GM19035 (cell line): ENCODE results near the gene SKOR1.

Source experiments
- ATAC-seq: cut with Tn5 transposase; IDR thresholded peaks from one replicate; pipeline ENCODE4 v1.9.1; 2021; ENCODE audit not compliant: unreplicated experiment

Gene SKOR1

DNA sequence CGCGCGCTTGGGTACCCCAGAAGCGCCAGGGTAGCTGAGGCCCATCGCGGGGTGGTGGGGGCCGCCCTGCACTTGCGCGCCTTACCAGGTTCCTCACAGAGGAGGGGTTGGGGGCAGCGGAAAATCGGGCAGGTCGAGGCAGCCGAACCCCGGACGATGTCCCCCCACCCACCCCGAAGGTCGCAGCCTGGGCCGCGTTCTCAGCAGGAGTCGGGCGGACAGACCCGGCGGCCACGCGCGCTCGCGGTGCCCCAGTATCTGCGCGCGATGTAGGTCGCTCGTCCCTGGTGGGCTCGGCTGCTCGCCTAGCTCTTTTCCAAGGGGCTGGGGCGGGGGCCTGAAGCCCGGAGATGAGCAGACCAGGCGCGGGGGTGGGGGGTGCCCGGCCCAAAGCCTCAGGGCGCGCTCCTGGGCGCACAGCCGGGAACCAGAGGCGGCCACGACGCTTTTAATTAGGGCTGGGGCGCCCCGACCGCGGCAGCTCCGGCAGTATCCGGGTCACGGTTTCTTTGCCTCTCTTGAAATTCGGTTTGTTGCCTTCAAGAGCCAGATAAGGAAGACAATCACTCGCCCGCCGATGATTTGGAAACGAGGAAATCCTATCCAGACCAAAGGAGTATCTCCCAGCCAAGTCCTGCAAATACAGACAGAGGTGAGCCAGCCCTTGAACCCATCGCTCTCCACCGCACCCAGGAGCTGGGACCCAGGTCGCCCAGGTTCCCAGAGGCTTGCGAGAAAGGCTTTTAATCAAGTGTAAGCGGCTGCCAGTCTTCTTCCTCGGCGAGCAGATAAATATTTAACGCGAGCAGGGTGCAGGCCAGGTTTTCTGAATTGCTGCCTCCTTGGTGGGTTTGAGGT lies 4.6 kb downstream of the SKOR1 start:
- no peak for ATAC-seq

DNA sequence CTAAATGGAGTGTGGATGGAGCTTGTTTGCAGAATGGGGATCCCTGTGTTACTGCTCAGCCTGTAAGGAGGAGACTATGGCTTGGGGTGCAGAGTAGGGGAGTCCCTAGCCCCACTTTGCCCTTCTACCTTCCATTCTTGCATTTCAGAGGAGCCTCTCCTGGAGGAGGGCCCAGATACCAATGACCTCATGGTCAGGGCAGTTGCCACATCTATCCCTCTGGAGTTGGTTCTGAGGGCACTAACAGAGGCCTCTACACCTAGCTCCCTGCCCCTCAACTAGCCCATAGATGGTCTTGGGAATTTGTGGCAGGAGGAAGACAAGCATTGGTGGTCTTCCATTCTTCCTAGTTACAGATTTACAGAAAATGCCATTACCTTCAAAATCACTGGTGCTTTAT lies 6.1 kb downstream of the SKOR1 start:
- no peak for ATAC-seq

DNA sequence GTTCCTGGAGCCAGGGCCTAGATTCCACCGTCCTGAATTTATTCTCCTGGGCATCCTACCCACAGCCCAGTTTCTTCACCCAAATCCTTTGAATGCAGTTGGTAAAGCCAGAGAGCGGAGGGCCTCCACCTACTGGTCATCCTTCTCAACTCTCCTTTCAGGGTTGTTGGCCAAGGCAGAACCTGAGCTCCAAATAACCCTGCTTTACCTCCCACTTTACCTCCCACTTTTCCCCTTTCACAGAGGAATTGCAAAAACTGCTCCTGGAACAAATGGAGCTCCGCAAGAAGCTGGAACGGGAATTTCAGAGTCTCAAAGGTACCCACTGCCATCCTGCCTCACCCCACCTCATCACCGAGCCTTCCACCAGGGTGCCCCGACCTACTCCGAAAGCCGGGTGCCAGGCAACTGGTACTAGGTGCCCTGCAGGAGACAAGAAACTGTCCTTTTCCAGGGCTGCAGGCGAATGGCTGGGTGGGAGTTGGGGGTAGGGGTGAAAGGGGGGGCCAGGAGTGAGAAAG lies 6.8 kb downstream of the SKOR1 start:
- ATAC-seq: no peak

DNA sequence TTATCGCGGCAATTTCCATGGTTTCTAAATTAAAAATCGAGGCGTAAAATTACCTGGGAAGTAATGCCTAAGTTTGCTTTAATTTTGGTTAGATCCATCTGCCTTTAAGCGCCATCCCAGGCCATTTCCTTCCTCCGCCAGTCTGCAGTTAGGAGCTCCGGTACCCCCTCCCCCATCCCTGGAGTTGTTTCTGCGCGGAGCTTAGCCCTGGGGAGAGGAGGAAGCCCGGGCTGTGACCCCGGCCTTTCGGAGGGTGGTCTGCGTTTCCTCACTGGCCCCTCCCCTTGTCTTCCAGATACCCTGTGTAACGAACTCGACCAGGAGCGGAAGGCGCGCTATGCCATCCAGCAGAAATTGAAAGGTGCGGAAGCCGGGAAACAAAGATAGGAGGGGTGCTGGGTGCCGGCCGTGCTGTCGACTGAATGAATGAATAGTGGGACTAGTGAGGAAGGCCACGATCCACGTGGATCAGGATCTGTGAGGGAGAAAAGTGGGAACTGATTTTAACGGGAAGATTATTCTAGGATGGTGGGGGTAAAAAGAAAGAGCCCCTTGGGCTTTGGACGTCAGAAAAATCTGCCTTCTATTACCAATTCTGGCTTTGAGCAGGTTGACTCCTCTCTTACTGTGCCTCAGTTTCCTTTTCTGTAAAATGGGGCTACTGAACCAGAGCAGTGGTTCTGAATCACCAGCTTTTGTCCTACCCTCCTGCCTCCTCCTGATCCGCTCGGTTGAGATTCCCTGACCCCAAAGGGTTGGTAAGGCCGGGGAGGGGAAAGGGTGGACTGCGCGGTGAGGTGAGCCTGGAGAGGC lies 7.8 kb downstream of the SKOR1 start:
- no peak for ATAC-seq

DNA sequence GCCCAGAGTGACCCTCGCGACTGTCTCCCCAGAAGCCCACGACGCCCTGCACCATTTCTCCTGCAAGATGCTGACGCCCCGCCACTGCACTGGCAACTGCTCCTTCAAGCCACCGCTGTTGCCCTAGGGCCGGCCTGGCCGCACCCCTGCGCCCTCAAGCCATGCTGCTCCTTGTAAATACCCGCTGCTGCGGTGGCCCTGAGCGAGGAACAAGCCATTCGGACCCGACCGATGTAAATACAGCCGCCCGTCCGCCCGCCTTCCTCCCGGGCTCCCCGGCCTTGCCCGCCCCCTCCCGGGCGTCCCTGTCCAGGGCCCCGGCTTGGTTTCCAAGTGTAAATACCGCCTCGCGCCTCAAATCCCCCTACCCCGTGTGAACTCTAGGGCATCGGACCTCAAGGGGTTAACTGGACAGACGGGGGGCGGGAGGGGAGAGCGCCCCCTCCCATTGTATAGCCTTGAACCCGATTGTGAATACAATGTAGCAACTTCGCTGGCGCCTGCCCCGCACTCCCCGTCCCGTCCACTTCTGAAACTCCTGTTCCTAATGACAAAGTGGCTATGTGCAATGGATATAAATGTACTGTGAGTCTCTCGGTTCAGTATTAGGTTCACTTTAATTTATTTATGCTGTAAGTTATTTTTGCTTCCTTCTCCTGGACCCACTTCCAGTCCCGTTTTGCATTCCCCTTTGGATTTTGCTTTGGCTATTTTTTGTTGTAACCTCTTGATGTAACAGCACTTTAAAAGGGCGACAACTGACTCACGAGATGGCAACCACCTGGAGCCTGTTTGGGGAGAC lies 8.6 kb downstream of the SKOR1 start:
- no peak for ATAC-seq

DNA sequence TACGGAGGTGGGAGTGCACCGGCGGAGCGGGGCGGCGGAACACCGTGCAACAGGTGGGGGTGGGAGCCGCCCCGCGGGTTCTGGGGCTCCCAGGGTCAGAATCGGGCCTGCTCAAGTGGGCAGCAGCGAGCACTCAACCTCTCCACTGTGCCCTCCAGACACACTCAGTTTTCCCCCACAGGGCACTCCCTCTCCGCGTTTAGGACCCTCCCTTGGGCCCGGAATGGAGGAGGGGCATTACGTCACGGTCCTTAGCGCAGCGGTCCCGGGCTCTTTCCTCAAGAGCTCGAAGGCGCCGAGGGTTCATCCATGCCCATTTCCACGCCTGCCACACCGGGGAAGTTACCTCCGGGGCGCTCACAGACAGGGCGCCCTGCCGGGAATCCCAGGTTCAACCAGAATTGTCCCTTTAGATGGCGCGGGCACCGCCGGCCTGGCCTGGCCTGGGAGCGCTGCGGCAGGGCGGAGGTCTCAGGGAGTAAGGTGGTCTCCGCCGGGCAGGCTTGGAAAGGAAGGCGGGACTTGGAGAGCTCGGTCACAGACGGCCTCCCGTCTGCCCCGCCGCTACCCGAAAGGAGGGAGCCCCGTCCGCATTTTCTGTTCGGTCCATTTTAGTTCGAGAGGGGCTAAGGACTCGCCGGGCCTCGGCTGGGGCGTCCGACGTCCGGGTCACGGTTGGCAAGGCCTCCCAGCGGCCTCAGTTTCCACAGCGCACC lies 9.4 kb downstream of the SKOR1 start:
- no peak for ATAC-seq

DNA sequence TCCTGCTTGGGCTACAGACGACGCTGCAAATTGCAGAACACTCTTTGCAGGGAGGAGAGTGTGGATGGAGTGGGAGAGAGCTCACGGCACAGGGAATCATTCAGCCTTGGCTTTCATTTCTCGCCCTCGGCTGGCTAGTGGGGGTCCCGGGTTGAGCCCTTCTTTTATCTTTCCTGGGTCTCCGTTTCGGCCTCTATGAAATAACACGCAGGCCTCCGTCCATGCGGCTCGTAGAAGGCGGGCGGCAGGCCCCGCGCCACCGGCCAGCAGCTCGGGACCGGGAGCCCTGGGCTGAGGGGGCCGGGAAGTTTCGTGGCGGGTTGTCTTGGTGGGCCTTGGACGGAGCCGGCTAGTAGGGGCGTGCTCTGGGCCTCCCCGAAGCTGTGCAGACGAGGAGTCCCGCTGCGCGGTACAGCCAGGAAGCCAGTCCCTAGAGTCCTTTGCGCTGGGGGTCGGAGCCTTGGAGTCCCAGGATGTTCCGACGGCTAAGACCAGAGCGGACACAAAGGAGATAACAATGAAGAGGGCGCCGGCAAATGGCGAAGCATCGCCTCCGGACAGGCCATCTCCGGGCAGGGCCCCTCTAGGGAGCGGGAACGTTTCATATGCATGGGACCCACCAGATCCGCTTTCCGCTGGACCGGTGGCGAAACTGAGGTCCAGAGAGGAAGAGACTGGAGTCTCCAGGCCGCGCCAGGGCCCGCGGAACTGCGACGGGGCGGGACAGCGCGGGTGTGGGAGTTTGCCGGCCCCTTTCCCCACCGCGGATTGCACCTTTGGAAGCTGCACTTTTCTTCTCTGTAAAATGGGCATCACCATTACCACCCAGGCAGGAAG lies 10.2 kb downstream of the SKOR1 start:
- ATAC-seq: no peak

DNA sequence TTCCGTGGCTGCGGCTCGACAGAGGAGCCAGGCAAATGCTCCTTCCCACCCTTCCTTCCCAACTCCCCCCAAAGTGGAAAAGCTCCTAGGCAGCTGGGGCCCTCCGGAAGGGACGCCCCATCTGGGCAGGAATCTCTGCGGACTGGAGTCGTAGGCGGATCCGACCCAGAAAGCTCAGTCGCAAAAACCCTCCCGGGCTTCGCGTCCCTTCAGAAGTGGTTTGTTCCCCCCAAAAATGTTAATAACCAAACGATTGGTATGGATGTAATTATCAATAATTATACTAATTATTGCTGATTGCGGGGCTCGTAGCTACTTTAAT lies 10.8 kb downstream of the SKOR1 start:
- no peak for ATAC-seq

DNA sequence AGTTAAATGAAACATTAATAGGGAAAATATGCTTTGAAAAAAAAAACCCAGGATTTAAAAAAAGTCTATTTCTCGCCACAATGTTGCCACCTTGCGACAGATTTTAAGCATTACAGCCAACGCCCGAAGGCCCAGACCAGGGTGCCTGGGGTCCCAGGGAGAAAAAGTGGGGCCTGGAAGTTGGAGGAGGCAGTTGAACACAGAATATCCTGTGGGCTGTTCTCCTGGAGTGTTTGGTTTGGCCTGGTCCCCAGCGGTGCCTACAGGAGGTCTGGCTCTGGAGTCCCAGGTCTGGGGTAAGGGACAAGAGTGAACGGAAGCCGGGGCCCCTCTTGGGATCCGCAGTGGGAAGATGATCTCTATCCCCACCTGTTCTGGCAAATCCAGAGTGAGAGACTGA lies 11.2 kb downstream of the SKOR1 start:
- no peak for ATAC-seq

DNA sequence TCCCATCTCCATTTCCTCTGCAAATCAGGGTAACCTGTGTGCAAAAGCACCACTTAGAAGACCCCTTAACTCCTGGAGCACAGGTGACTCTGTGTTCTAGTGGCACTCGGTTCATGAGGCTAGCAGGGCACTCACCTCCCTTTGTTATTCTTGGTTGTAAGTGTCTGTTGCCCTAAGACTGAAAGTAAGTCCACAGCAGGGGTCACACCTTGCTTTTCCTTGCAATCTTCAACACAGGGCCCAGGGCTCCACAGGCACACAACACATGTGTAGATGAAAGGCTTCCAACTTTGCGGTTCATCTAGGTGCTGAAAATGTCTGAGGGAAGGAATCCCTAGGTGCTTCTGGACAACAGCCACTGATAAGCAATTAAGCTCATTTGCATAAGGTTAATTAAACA lies 11.6 kb downstream of the SKOR1 start:
- ATAC-seq: no peak

DNA sequence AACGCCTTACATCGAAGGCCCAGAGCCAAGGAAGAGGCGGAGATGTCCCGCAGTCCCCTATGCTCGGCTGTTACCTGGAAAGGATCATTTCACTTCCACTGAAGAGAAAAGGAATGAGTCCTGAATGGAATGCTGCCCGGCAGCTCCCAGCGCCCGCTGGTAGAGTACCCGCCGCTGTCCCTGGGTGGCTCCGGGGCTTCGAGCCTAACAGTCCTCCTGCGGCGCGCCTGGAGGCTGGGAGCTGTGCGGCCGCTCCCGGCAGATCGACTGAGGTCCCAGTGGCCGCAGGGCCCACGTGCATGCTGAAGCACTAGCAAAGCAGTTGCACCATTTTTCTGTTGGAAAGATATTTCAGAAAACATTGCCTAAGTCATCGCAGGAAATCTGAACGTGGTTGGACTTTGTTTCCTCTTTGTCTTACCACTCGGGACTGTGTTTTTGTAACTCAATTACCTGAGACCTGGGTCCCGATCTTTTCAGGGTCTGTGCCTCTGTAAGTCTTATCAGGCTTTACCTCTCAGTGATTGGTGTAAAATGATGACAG lies 13.6 kb downstream of the SKOR1 start:
- no peak for ATAC-seq

DNA sequence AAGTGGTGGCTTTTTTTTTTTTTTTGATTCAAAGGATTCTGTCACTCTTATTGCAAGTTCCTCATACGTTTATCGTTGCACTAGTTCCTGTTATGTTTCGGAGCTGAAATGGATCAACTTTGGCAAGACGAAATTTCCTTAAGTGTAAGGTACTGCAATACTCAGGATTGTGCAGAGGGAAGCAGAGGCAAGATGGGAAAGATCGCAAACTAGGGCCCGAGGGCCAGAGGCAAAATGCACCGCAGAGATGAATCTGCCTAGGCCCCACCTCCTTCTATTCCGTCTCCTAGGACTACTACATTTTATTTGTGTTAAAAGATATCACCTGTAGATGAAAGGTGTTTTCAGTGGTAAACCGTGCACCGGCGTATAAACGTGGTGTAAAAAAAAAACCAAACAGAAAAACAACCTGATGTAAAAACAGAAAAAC lies 14.2 kb downstream of the SKOR1 start:
- peak; percentile 14 for ATAC-seq

DNA sequence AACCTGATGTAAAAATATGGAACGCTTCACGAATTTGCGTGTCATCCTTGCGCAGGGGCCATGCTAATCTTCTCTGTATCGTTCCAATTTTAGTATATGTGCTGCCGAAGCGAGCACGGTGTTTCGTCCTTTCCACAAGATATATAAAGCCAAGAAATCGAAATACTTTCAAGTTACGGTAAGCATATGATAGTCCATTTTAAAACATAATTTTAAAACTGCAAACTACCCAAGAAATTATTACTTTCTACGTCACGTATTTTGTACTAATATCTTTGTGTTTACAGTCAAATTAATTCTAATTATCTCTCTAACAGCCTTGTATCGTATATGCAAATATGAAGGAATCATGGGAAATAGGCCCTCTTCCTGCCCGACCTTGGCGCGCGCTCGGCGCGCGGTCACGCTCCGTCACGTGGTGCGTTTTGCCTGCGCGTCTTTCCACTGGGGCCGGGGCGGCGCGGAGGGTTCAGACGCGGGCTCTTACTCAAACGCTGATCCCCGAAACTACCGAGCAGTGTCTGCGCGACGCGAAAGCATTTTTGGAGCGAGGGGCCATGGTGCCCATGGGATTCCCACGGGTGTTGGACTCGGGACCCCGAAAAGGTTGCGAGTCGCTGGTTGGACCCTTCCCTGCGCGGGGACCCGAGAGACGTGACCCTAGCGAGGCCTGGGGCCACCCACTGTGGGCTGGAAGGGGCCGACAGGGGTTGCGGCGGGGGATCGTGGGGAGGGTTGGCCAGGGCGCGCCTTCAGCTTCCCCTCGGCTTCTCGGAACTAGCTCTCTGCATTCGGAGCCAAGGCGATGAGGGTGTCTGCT lies 14.8 kb downstream of the SKOR1 start, which contains the start of gene RNU6-1:
TSS of gene RNU6-1 (minus strand) at position 117 of the 820 bp plus-strand sequence.
- ATAC-seq: peak; percentile 90

DNA sequence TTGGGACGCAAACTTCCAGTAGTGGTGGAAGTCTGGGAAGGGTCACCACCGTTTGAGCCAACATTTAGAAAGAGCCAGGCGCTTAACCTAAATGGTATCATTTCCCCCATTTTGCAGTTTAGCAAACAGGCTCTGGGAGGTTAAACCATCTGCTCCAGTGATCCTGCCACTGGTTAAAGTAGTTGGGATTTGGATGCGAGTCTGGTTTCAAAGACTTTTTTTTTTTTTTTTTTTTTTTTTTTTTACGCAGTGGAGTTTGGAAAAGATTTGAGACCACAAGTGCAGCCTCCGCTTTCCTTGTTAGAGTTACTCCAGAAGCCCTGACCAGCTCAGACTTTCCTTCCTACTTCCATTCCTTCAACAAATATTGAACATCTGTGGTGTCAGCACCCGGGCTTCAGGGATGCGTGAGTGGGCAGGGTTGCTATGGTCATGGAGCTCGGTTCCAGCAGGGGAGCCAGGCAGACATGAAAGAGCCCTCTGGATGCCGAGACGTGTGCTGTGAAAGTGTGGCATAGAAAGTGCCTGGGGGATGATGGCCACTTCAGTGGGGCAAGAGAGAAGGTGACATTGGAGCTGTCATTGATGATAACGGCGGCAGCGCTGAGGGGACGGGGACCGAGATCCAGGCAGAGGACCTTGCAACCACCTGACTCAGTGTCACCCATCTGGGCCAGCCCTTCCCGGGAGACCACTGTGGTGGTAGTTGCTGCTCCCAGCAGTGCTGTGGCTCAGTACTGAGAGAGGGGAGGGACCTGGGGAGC lies 15.6 kb downstream of the SKOR1 start:
- no peak for ATAC-seq

DNA sequence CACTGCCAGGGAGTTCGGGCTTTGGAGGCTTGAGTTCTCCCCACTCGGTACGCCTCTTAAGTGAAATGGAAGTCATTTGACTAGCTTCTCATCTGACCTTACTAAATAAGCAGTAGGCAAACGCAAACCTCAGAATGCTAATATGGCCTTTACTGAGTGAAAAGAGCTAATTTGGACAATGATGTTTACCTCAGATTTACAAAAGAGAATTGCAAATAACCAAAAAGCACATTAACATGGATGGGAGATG lies 16.1 kb downstream of the SKOR1 start:
- no peak for ATAC-seq

DNA sequence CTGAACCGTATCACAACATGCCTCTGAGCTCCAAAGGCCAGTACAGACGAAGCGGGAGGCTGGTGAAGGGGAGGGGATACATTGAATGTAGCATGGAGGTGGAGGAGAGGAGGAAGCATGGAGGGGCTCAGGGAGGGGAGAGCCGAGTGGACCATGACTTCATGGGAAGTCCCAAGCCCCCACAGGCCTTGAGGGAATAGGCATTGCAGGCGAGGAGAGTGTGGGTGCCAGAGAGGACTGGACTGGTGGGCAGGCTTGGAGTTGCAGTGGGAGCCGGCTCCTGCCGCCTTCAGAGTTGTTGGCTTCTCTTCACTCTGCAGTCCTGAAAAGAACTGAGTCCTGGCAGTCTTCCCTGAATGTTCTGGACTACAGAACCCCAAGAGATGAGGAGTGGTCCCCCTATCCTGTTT lies 17.8 kb downstream of the SKOR1 start:
- ATAC-seq: no peak

DNA sequence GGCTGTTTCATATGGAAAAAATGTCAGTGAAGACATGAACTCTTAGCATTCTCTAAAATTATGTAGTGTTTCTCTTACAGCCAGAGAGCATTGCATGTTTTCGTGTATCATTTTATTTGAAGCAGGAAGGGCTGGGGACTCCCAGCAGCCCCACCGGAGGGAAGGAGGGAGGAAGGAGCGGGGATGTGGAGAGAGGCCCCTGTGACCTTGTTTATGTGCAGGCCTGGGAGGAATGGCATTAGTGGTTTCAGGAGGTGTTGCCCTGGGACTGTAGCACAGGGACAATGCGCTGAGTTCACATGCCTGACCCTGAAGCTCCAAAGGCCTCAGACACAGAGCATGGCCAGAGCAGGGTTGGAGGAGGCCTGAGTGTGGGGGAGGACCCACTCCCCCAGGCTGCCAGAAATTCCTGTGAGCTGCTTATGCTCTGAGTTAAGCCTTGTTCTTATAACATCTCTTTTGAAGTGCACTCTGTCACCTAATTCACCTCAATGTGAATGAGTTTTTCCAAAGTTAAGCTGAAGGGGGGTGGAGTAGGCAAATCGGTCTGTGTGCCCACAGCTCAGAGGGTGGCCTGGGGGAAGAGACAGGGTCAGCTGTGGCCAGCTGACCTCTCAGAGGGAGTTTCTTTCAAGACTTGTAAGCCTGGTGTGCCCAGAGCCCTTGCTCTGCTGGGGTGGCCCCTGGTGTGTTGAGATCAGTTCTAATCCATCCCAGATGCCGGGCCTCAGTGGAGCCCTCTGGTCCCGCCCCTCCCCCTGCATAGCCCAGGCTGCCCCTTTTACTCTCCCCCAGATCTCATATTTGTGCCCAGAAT lies 18.5 kb downstream of the SKOR1 start:
- no peak for ATAC-seq
